H1 (cell line): ENCODE measurements around the gene TNPO3. TPM values are rescaled to one million over a fixed set of nuclear protein-coding genes. Genes with fewer than 3 reads are reported as not detected.

Experiments used
- CTCF ChIA-PET: fragments of 300-600 bp; sonication (Branson Sonifier 250); formaldehyde crosslinking; loops from one replicate; lab custom pipeline; 2021; ENCODE audit not compliant: partially characterized antibody; lab: Charles Lee
- POLR2A ChIA-PET: fragments of 300-600 bp; sonication (Branson Sonifier 250); formaldehyde crosslinking; loops from one replicate; lab custom pipeline; 2021; ENCODE audit warnings: inconsistent platforms; ENCODE audit not compliant: partially characterized antibody; lab: Charles Lee
- DNase-seq, 2 experiments: peaks; one replicate each; pipeline versions ENCODE4 v3.0.0 to v3.0.0-alpha.2; 2010 to 2022; ENCODE audit warnings: low spot score in 2 of 2, low read depth in 1 of 2, mixed read lengths in 1 of 2
- FAIRE-seq: peaks from 2 replicates; lab custom pipeline; 2011; peaks lifted over from hg19 to GRCh38; lab: Jason Lieb, UNC
- H2AFZ ChIP-seq: 2 replicates; pipeline ENCODE4 v1.8.1; 2012; ENCODE audit warnings: low read length, inconsistent platforms
- H2AK5ac ChIP-seq: 2 replicates; pipeline ENCODE4 v1.6.1; 2013; ENCODE audit warnings: low read depth, low read length
- H2BK120ac ChIP-seq: replicated peaks from 2 replicates; pipeline ENCODE3; 2013; ENCODE audit warnings: low read depth, low read length, inconsistent platforms
- H2BK12ac ChIP-seq: 2 replicates; pipeline ENCODE4 v1.6.1; 2013; ENCODE audit warnings: low read depth, low read length
- H2BK15ac ChIP-seq: 2 replicates; pipeline ENCODE4 v1.6.1; 2013; ENCODE audit warnings: low read length
- H2BK20ac ChIP-seq: 2 replicates; pipeline ENCODE4 v1.6.1; 2013; ENCODE audit warnings: low read length
- H2BK5ac ChIP-seq: 2 replicates; pipeline ENCODE4 v1.6.1; 2013; ENCODE audit warnings: low read depth, low read length
- H3K14ac ChIP-seq: 2 replicates; pipeline ENCODE4 v1.6.1; 2013; ENCODE audit warnings: inconsistent platforms; ENCODE audit not compliant: insufficient read length
- H3K18ac ChIP-seq: 2 replicates; pipeline ENCODE4 v1.6.1; 2013; ENCODE audit warnings: low read length; ENCODE audit errors: extremely low read depth
- H3K23ac ChIP-seq: 2 replicates; pipeline ENCODE4 v1.6.1; 2013; ENCODE audit warnings: inconsistent platforms; ENCODE audit not compliant: insufficient read length
- H3K23me2 ChIP-seq: 2 replicates; pipeline ENCODE4 v1.6.1; 2013; ENCODE audit warnings: low read depth, low read length
- H3K27ac ChIP-seq: 2 replicates; pipeline ENCODE4 v1.6.1; 2011; ENCODE audit warnings: low read depth, low read length, inconsistent platforms
- H3K27me3 ChIP-seq, 4 experiments: replicated peaks in 1 of 4; 1 replicate in 1 of 4; 2 replicates in 3 of 4; pipeline versions ENCODE4 v1.6.1 to v1.8.1; 2011 to 2013; ENCODE audit warnings: low read length in 3 of 4, mild to moderate bottlenecking in 3 of 4, inconsistent platforms in 2 of 4, mixed read lengths in 2 of 4, moderate library complexity in 1 of 4; ENCODE audit not compliant: control insufficient read depth in 3 of 4, insufficient read depth in 3 of 4; ENCODE audit errors: extremely low read depth in 1 of 4
- H3K36me3 ChIP-seq, 4 experiments: 2 replicates each; pipeline versions ENCODE4 v1.6.1 to v1.8.1; 2011 to 2013; ENCODE audit warnings: mild to moderate bottlenecking in 4 of 4, low read length in 3 of 4, moderate library complexity in 2 of 4, control low read depth in 1 of 4, inconsistent platforms in 1 of 4; ENCODE audit not compliant: insufficient read depth in 4 of 4, control insufficient read depth in 2 of 4
- H3K4ac ChIP-seq: replicated peaks from 2 replicates; pipeline ENCODE3; 2013; ENCODE audit warnings: low read length, low read depth, mixed read lengths, inconsistent platforms; ENCODE audit not compliant: insufficient read length
- H3K4me1 ChIP-seq, 4 experiments: replicated peaks in 1 of 4; 1 replicate in 1 of 4; 2 replicates in 3 of 4; pipeline versions ENCODE4 v1.6.1 to v1.8.1; 2011 to 2013; ENCODE audit warnings: low read length in 3 of 4, inconsistent platforms in 2 of 4, mixed read lengths in 1 of 4; ENCODE audit not compliant: insufficient read depth in 4 of 4, control insufficient read depth in 3 of 4
- H3K4me2 ChIP-seq, 2 experiments: 2 replicates each; pipeline versions ENCODE4 v1.6.1 to v1.8.1; 2011 to 2013; ENCODE audit warnings: low read depth in 2 of 2, low read length in 2 of 2, control low read depth in 1 of 2, inconsistent platforms in 1 of 2, mild to moderate bottlenecking in 1 of 2; ENCODE audit not compliant: insufficient read depth in 1 of 2
- H3K4me3 ChIP-seq, 4 experiments: fragments of 200-600, 300-600 bp in 1 of 4; sonication (generic), shearing (Covaris generic), sonication (Bioruptor Twin) in 1 of 4; 2 replicates each; pipeline versions ENCODE4 v1.5.1 to v1.8.1; 2011 to 2016; ENCODE audit warnings: low read length in 4 of 4, low read depth in 3 of 4, control low read depth in 2 of 4, inconsistent platforms in 2 of 4, mild to moderate bottlenecking in 2 of 4, mixed read lengths in 1 of 4, moderate library complexity in 1 of 4; ENCODE audit not compliant: insufficient read depth in 2 of 4; ENCODE audit errors: extremely low read depth in 1 of 4
- H3K56ac ChIP-seq: replicated peaks from 2 replicates; pipeline ENCODE3; 2013; ENCODE audit warnings: low read depth, mild to moderate bottlenecking, mixed read lengths, low read length, inconsistent platforms; ENCODE audit not compliant: insufficient read length
- H3K79me1 ChIP-seq: 2 replicates; pipeline ENCODE4 v1.6.1; 2013; ENCODE audit warnings: low read depth, low read length, control low read depth
- H3K79me2 ChIP-seq, 2 experiments: 2 replicates each; pipeline versions ENCODE4 v1.6.1 to v1.8.1; 2012 to 2013; ENCODE audit warnings: low read length in 2 of 2, mild to moderate bottlenecking in 2 of 2, inconsistent platforms in 1 of 2; ENCODE audit not compliant: insufficient read depth in 2 of 2, control insufficient read depth in 1 of 2
- H3K9ac ChIP-seq, 4 experiments: replicated peaks in 1 of 4; 1 replicate in 1 of 4; 2 replicates in 3 of 4; pipeline versions ENCODE4 v1.6.1 to v1.8.1; 2011 to 2013; ENCODE audit warnings: low read depth in 3 of 4, low read length in 3 of 4, control low read depth in 2 of 4, mild to moderate bottlenecking in 2 of 4, moderate library complexity in 2 of 4, inconsistent platforms in 1 of 4; ENCODE audit errors: extremely low read depth in 1 of 4
- H3K9me3 ChIP-seq, 2 experiments: 2 replicates each; pipeline versions ENCODE4 v1.6.1 to v1.8.1; 2012 to 2013; ENCODE audit warnings: mild to moderate bottlenecking in 2 of 2, moderate library complexity in 2 of 2, control low read depth in 1 of 2, inconsistent platforms in 1 of 2, low read depth in 1 of 2, low read length in 1 of 2, mixed read lengths in 1 of 2; ENCODE audit not compliant: insufficient read depth in 2 of 2
- H4K20me1 ChIP-seq, 2 experiments: replicated peaks in 1 of 2; 2 replicates each; pipeline versions ENCODE3 to v1.8.1; 2011 to 2013; ENCODE audit warnings: inconsistent platforms in 2 of 2, low read length in 2 of 2, mild to moderate bottlenecking in 1 of 2; ENCODE audit not compliant: insufficient read depth in 2 of 2, control insufficient read depth in 1 of 2
- H4K5ac ChIP-seq: 2 replicates; pipeline ENCODE4 v1.6.1; 2013; ENCODE audit warnings: low read length, low read depth, mixed read lengths, inconsistent platforms; ENCODE audit not compliant: insufficient read length
- H4K8ac ChIP-seq: 2 replicates; pipeline ENCODE4 v1.8.0; 2013; ENCODE audit warnings: mild to moderate bottlenecking, moderate library complexity, low read length, inconsistent platforms; ENCODE audit not compliant: insufficient read depth; ENCODE audit errors: extremely low read depth
- H4K91ac ChIP-seq: replicated peaks from 2 replicates; pipeline ENCODE3; 2013; ENCODE audit warnings: low read length, mixed read lengths, inconsistent platforms; ENCODE audit not compliant: insufficient read length
- CBX5 ChIP-seq: fragments of 300-800, 300-1000 bp; sonication (generic); IDR thresholded peaks from 2 replicates; pipeline ENCODE4 v1.7.1; 2016; ENCODE audit warnings: antibody characterized with exemption, low read length, low read depth
- CREB1 ChIP-seq: IDR thresholded peaks from 2 replicates; pipeline ENCODE4 v1.6.1; 2012; ENCODE audit warnings: inconsistent platforms
- EGR1 ChIP-seq: IDR thresholded peaks from 2 replicates; pipeline ENCODE4 v1.6.1; 2011; ENCODE audit warnings: low read depth, low read length, borderline replicate concordance
- GABPA ChIP-seq: IDR thresholded peaks from 2 replicates; pipeline ENCODE4 v1.6.1; 2011; ENCODE audit warnings: mild to moderate bottlenecking, low read length, moderate library complexity, borderline replicate concordance; ENCODE audit not compliant: insufficient read depth
- HDAC6 ChIP-seq: IDR thresholded peaks from one replicate; pipeline ENCODE4 v1.7.1; 2012; ENCODE audit warnings: low read depth, mild to moderate bottlenecking, inconsistent platforms, low read length, moderate library complexity
- JUND ChIP-seq: IDR thresholded peaks from 2 replicates; pipeline ENCODE4 v1.6.1; 2011; ENCODE audit warnings: mild to moderate bottlenecking, improper control_type of control experiment, low read length
- KDM4A ChIP-seq: IDR thresholded peaks from one replicate; pipeline ENCODE4 v1.7.1; 2012; ENCODE audit warnings: low read depth, mild to moderate bottlenecking, moderate library complexity, low read length, inconsistent platforms; ENCODE audit not compliant: severe bottlenecking
- RAD21 ChIP-seq, 2 experiments: IDR thresholded peaks in 1 of 2; conservative IDR thresholded peaks in 1 of 2; 2 replicates each; pipeline ENCODE4 v1.6.1; 2011; ENCODE audit warnings: low read depth in 2 of 2, low read length in 2 of 2, improper control_type of control experiment in 1 of 2, inconsistent platforms in 1 of 2, mild to moderate bottlenecking in 1 of 2, moderate library complexity in 1 of 2
- RFX5 ChIP-seq: IDR thresholded peaks from 2 replicates; pipeline ENCODE4 v1.6.1; 2011; ENCODE audit warnings: low read depth, low read length, improper control_type of control experiment, borderline replicate concordance
- SAP30 ChIP-seq: fragments of 300-600 bp; sonication (generic); IDR thresholded peaks from 2 replicates; pipeline ENCODE4 v1.7.1; 2012; ENCODE audit warnings: low read length, moderate library complexity, mild to moderate bottlenecking, inconsistent platforms; ENCODE audit not compliant: insufficient read depth, insufficient replicate concordance
- TAF7 ChIP-seq: optimal IDR thresholded peaks from 2 replicates; pipeline ENCODE3; 2011; ENCODE audit warnings: low read depth, mild to moderate bottlenecking, inconsistent platforms, low read length, moderate library complexity, borderline replicate concordance
- USF2 ChIP-seq: IDR thresholded peaks from 2 replicates; pipeline ENCODE4 v1.6.1; 2011; ENCODE audit warnings: low read length, improper control_type of control experiment
- polyA plus RNA-seq, 7 experiments: library from polyadenylated mRNA; depleted of rRNA in 3 of 7; stranded (reverse) in 5 of 7; unstranded in 2 of 7; fragments of >200 nt in 5 of 7; fragments of 200-250 nt in 2 of 7; gene quantifications; 1 replicate in 5 of 7; 2 replicates in 1 of 7; 4 replicates in 1 of 7; pipeline versions ENCODE4 v1.2.1 to v1.2.3, GENCODE V29; 2011 to 2013; ENCODE audit warnings: missing spikeins in 2 of 7, mixed read lengths in 2 of 7
- total RNA-seq: library from RNA; stranded (reverse); fragmentation: NEBNext Ultra II Directional; extraction: Animal tissue kit (Norgen Biotek cat#: 25700); gene quantifications from 2 replicates; pipeline ENCODE4 v1.2.1, GENCODE V29; 2021

TNPO3 gene
- total and polyA plus RNA-seq, 2 of the 8 experiments (the other 6 are each of a cell fraction or from before 2014, with no cell fraction given), result 67.6 to 99.2 TPM

- Histone ChIP-seq H3K4me2 (no peak overlapping the region), H3K56ac (no peak overlapping the region), H3K14ac (no peak overlapping the region), H3K4ac (no peak overlapping the region), H2BK15ac (no peak overlapping the region), H3K23ac (no peak overlapping the region), H3K4me1 (peaks cover 0 to 2% (median 0%) of the 10 kb centered on the region in 4 experiments; a peak in 1 of 7 replicates), H4K20me1 (peaks cover 0 to 1% of the 10 kb centered on the region in 2 experiments), H4K8ac (no peak overlapping the region), H3K79me1 (no peaks in the 10 kb centered on the region; the same call in 1 of the 2 replicates), H2AK5ac (no peak overlapping the region), H3K27me3 (no peaks in the 10 kb centered on the region), H2BK120ac (no peak overlapping the region), H3K36me3 (peaks cover 4 to 68% (median 25%) of the 10 kb centered on the region in 4 experiments; a peak in 7 of 8 replicates), H3K9me3 (no peaks in the 10 kb centered on the region), H3K79me2 (no peaks in the 10 kb centered on the region), H3K27ac (no peak overlapping the region), H4K5ac (no peak overlapping the region), H4K91ac (no peak overlapping the region), H3K4me3 (no peak overlapping the region), H3K18ac (no peak overlapping the region), H2AFZ (no peak overlapping the region), H3K23me2 (no peaks in the 10 kb centered on the region; the same call in 1 of the 2 replicates), H2BK20ac (no peak overlapping the region), H2BK5ac (no peak overlapping the region), H2BK12ac (no peak overlapping the region), H3K9ac (no peak overlapping the region)
- DNase-seq, result no peak
- ChIA-PET CTCF (interaction anchor here (0.7 to 6.8 kb wide), 15 partner anchors 10 to 208 kb away, joined by 3 to 44 read pairs (median 4); partner anchors contain the start of gene KCP), POLR2A (interaction anchor here (1.0 to 2.0 kb wide), 4 partner anchors 9 to 136 kb away, joined by 3 to 5 read pairs (median 4); partner anchors contain the start of gene KCP)
- FAIRE-seq, result no peak
- TF ChIP-seq CBX5, result no peak
- TF ChIP-seq CREB1, result no peak
- TF ChIP-seq HDAC6, result no peak
- TF ChIP-seq USF2, result no peak
- no peak for TF ChIP-seq GABPA
- no peak for TF ChIP-seq SAP30
- TF ChIP-seq KDM4A, result no peak
- TF ChIP-seq TAF7, result no peak
- no peak for TF ChIP-seq EGR1
- no peak for TF ChIP-seq RFX5
- TF ChIP-seq RAD21 (IDR thresholded peaks at IDR 0.05 in 1 of 2, conservative IDR thresholded peaks at IDR 0.05 in 1 of 2; ENCODE audit: low read depth in 2 of 2, low read length in 2 of 2), result no peak
- TF ChIP-seq JUND, result no peak
These were observed 98.9 kb downstream of the TNPO3 start for GRCh38 chr7:128955981-128956380.
